IMR-90 (cell line): ENCODE data around the gene KAZN. TPM values are rescaled to one million over a fixed set of nuclear protein-coding genes. Genes with fewer than 3 reads are reported as not detected.

Experiments used
- ATAC-seq: fragments of 200-7000 bp; cut with Tn5 transposase; 2 replicates; pipeline ENCODE4 v1.9.1; 2020; ENCODE audit warnings: low read depth, mild to moderate bottlenecking, moderate library complexity
- BruUV-seq: library from RNA; stranded (reverse); fragments of 400-500 nt; replicated peaks from 2 replicates; lab custom pipeline; 2021; lab: Mats Ljungman, UMichigan
- CTCF ChIA-PET: fragments of 300-600 bp; formaldehyde crosslinking; extraction: SDS; loops from one replicate; lab custom pipeline; 2021; ENCODE audit warnings: antibody characterized with exemption; lab: Yijun Ruan, JAX
- POLR2A ChIA-PET: fragments of 300-600 bp; sonication (Branson Sonifier 250); formaldehyde crosslinking; loops from one replicate; lab custom pipeline; 2022; ENCODE audit warnings: antibody characterized with exemption; ENCODE audit not compliant: unreplicated experiment; lab: Charles Lee
- DNase-seq: peaks from one replicate; pipeline ENCODE4 v3.0.0; 2013
- H2AFZ ChIP-seq: replicated peaks from 2 replicates; pipeline ENCODE3; 2013; ENCODE audit warnings: low read length, mild to moderate bottlenecking; ENCODE audit not compliant: poor library complexity
- H2AK5ac ChIP-seq: 2 replicates; pipeline ENCODE4 v1.6.1; 2013; ENCODE audit warnings: low read depth, low read length, inconsistent platforms
- H2AK9ac ChIP-seq: replicated peaks from 2 replicates; pipeline ENCODE3; 2013; ENCODE audit warnings: mild to moderate bottlenecking, low read depth, low read length, moderate library complexity; ENCODE audit not compliant: poor library complexity
- H2BK120ac ChIP-seq: 2 replicates; pipeline ENCODE4 v1.6.1; 2013; ENCODE audit warnings: low read depth, low read length, inconsistent platforms
- H2BK15ac ChIP-seq: 3 replicates; pipeline ENCODE4 v1.6.1; 2013; ENCODE audit warnings: low read depth, low read length, inconsistent platforms
- H2BK20ac ChIP-seq: 2 replicates; pipeline ENCODE4 v1.6.1; 2013; ENCODE audit warnings: low read depth, mild to moderate bottlenecking, inconsistent platforms, low read length, moderate library complexity
- H2BK5ac ChIP-seq: 2 replicates; pipeline ENCODE4 v1.6.1; 2013; ENCODE audit warnings: mild to moderate bottlenecking, low read depth, low read length, inconsistent platforms; ENCODE audit not compliant: poor library complexity, severe bottlenecking
- H3K14ac ChIP-seq: replicated peaks from 2 replicates; pipeline ENCODE4 v1.6.1; 2013; ENCODE audit warnings: low read depth, low read length, inconsistent platforms
- H3K18ac ChIP-seq: 2 replicates; pipeline ENCODE4 v1.6.1; 2013; ENCODE audit warnings: low read depth, low read length, control low read depth
- H3K23ac ChIP-seq: 2 replicates; pipeline ENCODE4 v1.6.1; 2013; ENCODE audit warnings: low read depth, low read length, inconsistent platforms
- H3K27ac ChIP-seq: 2 replicates; pipeline ENCODE4 v1.5.1; 2013; ENCODE audit warnings: mild to moderate bottlenecking, control low read depth, low read length; ENCODE audit not compliant: insufficient read depth
- H3K27me3 ChIP-seq: 2 replicates; pipeline ENCODE4 v1.6.1; 2013; ENCODE audit warnings: low read length; ENCODE audit not compliant: control insufficient read depth, insufficient read depth
- H3K36me3 ChIP-seq: 2 replicates; pipeline ENCODE4 v1.6.1; 2013; ENCODE audit warnings: low read length, mixed read lengths; ENCODE audit not compliant: control insufficient read depth, insufficient read depth
- H3K4ac ChIP-seq: 2 replicates; pipeline ENCODE4 v1.6.1; 2013; ENCODE audit warnings: low read depth, low read length, inconsistent platforms
- H3K4me1 ChIP-seq: 2 replicates; pipeline ENCODE4 v1.6.1; 2013; ENCODE audit warnings: low read length, mixed read lengths; ENCODE audit not compliant: control insufficient read depth, insufficient read depth
- H3K4me2 ChIP-seq: 2 replicates; pipeline ENCODE4 v1.6.1; 2013; ENCODE audit warnings: low read depth, mild to moderate bottlenecking, control low read depth, low read length, moderate library complexity
- H3K4me3 ChIP-seq: 2 replicates; pipeline ENCODE4 v1.5.1; 2013; ENCODE audit warnings: low read depth, mild to moderate bottlenecking, control low read depth, low read length, moderate library complexity; ENCODE audit not compliant: insufficient read depth
- H3K56ac ChIP-seq: 2 replicates; pipeline ENCODE4 v1.6.1; 2013; ENCODE audit warnings: low read length, inconsistent platforms; ENCODE audit not compliant: insufficient read depth; ENCODE audit errors: extremely low read depth
- H3K79me1 ChIP-seq, 2 experiments: 2 replicates each; pipeline ENCODE4 v1.6.1; 2013; ENCODE audit warnings: low read length in 2 of 2, inconsistent platforms in 1 of 2, low read depth in 1 of 2
- H3K9ac ChIP-seq: 2 replicates; pipeline ENCODE4 v1.6.1; 2013; ENCODE audit warnings: low read depth, low read length, control low read depth
- H3K9me1 ChIP-seq: 2 replicates; pipeline ENCODE4 v1.6.1; 2013; ENCODE audit warnings: low read length, inconsistent platforms; ENCODE audit not compliant: insufficient read depth
- H3K9me3 ChIP-seq: 2 replicates; pipeline ENCODE4 v1.6.1; 2013; ENCODE audit warnings: low read length; ENCODE audit not compliant: control insufficient read depth, insufficient read depth
- H4K20me1 ChIP-seq: 2 replicates; pipeline ENCODE4 v1.6.1; 2013; ENCODE audit warnings: low read length, inconsistent platforms; ENCODE audit not compliant: insufficient read depth
- H4K5ac ChIP-seq: 2 replicates; pipeline ENCODE4 v1.6.1; 2013; ENCODE audit warnings: mild to moderate bottlenecking, low read depth, low read length, control low read depth
- H4K8ac ChIP-seq, 2 experiments: 2 replicates each; pipeline ENCODE4 v1.6.1; 2013; ENCODE audit warnings: low read depth in 2 of 2, low read length in 2 of 2, control low read depth in 1 of 2, inconsistent platforms in 1 of 2
- H4K91ac ChIP-seq: 2 replicates; pipeline ENCODE4 v1.6.1; 2013; ENCODE audit warnings: low read depth, low read length, inconsistent platforms; ENCODE audit not compliant: insufficient read depth
- BHLHE40 ChIP-seq: fragments of 150-350 bp; IDR thresholded peaks from 2 replicates; pipeline ENCODE4 v1.6.1; 2016; ENCODE audit warnings: mild to moderate bottlenecking, low read depth, low read length
- CEBPB ChIP-seq: IDR thresholded peaks from 2 replicates; pipeline ENCODE4 v1.6.1; 2012; ENCODE audit warnings: low read depth, low read length, improper control_type of control experiment
- CHD1 ChIP-seq: IDR thresholded peaks from 2 replicates; pipeline ENCODE4 v1.6.1; 2012; ENCODE audit warnings: low read depth, low read length, improper control_type of control experiment
- FOS ChIP-seq: fragments of 150-350 bp; IDR thresholded peaks from 2 replicates; pipeline ENCODE4 v1.6.1; 2016; ENCODE audit warnings: low read depth, low read length
- MAFK ChIP-seq: IDR thresholded peaks from 2 replicates; pipeline ENCODE4 v1.6.1; 2012; ENCODE audit warnings: low read depth, low read length, improper control_type of control experiment
- MAZ ChIP-seq: IDR thresholded peaks from 2 replicates; pipeline ENCODE4 v1.6.1; 2012; ENCODE audit warnings: low read depth, mild to moderate bottlenecking, low read length, improper control_type of control experiment, moderate library complexity, borderline replicate concordance
- MXI1 ChIP-seq: IDR thresholded peaks from 2 replicates; pipeline ENCODE4 v1.6.1; 2012; ENCODE audit warnings: low read depth, mild to moderate bottlenecking, low read length, moderate library complexity, borderline replicate concordance
- NFE2L2 ChIP-seq: fragments of 150-350 bp; IDR thresholded peaks from 2 replicates; pipeline ENCODE4 v1.6.1; 2016; ENCODE audit warnings: low read depth, mild to moderate bottlenecking, low read length
- POLR2A ChIP-seq: IDR thresholded peaks from 2 replicates; pipeline ENCODE4 v1.6.1; 2012; ENCODE audit warnings: mild to moderate bottlenecking, low read depth, low read length
- RAD21 ChIP-seq: IDR thresholded peaks from 2 replicates; pipeline ENCODE4 v1.6.1; 2012; ENCODE audit warnings: low read length, improper control_type of control experiment
- RCOR1 ChIP-seq: IDR thresholded peaks from 2 replicates; pipeline ENCODE4 v1.6.1; 2012; ENCODE audit warnings: mild to moderate bottlenecking, low read length, improper control_type of control experiment; ENCODE audit not compliant: insufficient replicate concordance
- RFX5 ChIP-seq: IDR thresholded peaks from 2 replicates; pipeline ENCODE4 v1.8.0; 2012; ENCODE audit warnings: low read depth, mild to moderate bottlenecking, low read length, moderate library complexity
- SMC3 ChIP-seq: fragments of 150-350 bp; IDR thresholded peaks from 2 replicates; pipeline ENCODE4 v1.6.1; 2016; ENCODE audit warnings: low read depth, mild to moderate bottlenecking, antibody characterized with exemption, low read length, moderate library complexity
- WGBS, 2 experiments: methylation state at CpG; one replicate each; pipeline versions ENCODE4 v1.1.5 to v1.1.7; 2013; ENCODE audit warnings: missing lambda C conversion rate in 2 of 2; ENCODE audit not compliant: insufficient read length in 1 of 2; ENCODE audit errors: extremely low coverage in 2 of 2; 5-methylcytosine and 5-hydroxymethylcytosine counted together
- dilution Hi-C: fragments of 300-500 bp; cut with HindIII; formaldehyde crosslinking; loops from one replicate; pipeline ENCODE4 v1.14.3; 2018; ENCODE audit warnings: low sequenced_read_pairs; ENCODE audit not compliant: unreplicated experiment
- in situ Hi-C: fragments of 300-500 bp; cut with MboI; formaldehyde crosslinking; loops from 3 replicates; pipeline ENCODE4 v1.14.3; 2019; ENCODE audit warnings: low sequenced_read_pairs, inconsistent platforms, mixed read lengths
- intact Hi-C: fragments of 100-400 bp; cut with micrococcal nuclease; formaldehyde crosslinking; loops from 2 replicates; pipeline ENCODE4 v1.10.0; 2022
- polyA plus RNA-seq, 3 experiments: library from polyadenylated mRNA; depleted of rRNA; stranded (reverse); fragments of >200 nt; gene quantifications; 2 replicates each; pipeline ENCODE4 v1.2.3, GENCODE V29; 2012; ENCODE audit warnings: low replicate concordance in 1 of 3
- total RNA-seq: library from RNA; depleted of rRNA; stranded (reverse); fragments of >200 nt; gene quantifications from 2 replicates; pipeline ENCODE4 v1.2.3, GENCODE V29; 2012
- TF ChIP-seq, protein P1 (sequence below): conservative IDR thresholded peaks from 2 replicates; pipeline ENCODE4 v1.5.1; 2012; ENCODE audit warnings: mild to moderate bottlenecking, low read depth, low read length, improper control_type of control experiment
- TF ChIP-seq, protein P2 (sequence below): fragments of 150-350 bp; IDR thresholded peaks from 2 replicates; pipeline ENCODE4 v1.6.1; 2017; ENCODE audit warnings: mild to moderate bottlenecking, antibody characterized with exemption, low read length, low read depth
- TF ChIP-seq, protein P3 (sequence below): fragments of 150-350 bp; IDR thresholded peaks from 2 replicates; pipeline ENCODE4 v1.6.1; 2016; ENCODE audit warnings: low read depth, mild to moderate bottlenecking, low read length, moderate library complexity, borderline replicate concordance

KAZN gene
- total and polyA plus RNA-seq, 2 of the 4 experiments (the other 2 are of a cell fraction), result 5.2 to 10.5 TPM

DNA sequence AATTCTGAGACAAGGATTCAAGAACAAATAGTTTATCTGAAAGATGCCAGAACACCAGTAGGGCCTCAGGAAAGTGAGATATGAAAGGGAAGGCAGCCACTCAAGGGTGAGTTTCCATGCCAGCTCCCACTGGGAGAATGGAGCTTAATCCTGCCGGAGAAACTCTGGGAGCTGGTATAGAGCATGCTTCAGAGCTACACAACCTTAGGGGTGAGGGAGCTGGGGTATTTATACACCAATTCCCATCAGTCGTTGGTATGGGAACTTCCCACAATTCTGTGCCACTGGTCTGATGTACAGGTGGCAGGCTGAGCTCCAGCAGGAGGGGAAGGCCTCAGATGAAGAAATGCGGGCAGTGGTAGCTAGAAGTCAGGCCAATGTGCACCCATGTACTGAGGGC lies 86.6 kb downstream of the KAZN start:
- H2BK15ac ChIP-seq, result no peak overlapping the region
- no peak overlapping the region for H2BK5ac ChIP-seq
- H4K20me1 ChIP-seq, result no peaks in the 10 kb centered on the region
- DNase-seq, result no peak
- H3K4me2 ChIP-seq, result no peak overlapping the region
- no peak overlapping the region for H3K23ac ChIP-seq
- WGBS, 2 experiments, result 80% methylated on average over 1 of the region's 3 CpGs; no CpG with 5 or more reads in 1 of the 2 experiments
- H3K4me1 ChIP-seq, result no peaks in the 10 kb centered on the region
- no peak overlapping the region for H2AK9ac ChIP-seq
- no peak overlapping the region for H4K8ac ChIP-seq
- ATAC-seq, result no peak
- H2BK20ac ChIP-seq, result no peak overlapping the region
- intact Hi-C loops, result no loop called here
- no peak overlapping the region for H3K27ac ChIP-seq
- no peak overlapping the region for H3K4ac ChIP-seq
- POLR2A ChIA-PET, result no interaction called here
- H3K27me3 ChIP-seq, result no peaks in the 10 kb centered on the region
- no peaks in the 10 kb centered on the region for H3K9me1 ChIP-seq
- H3K56ac ChIP-seq, result no peak overlapping the region
- H3K18ac ChIP-seq, result no peak overlapping the region
- in situ Hi-C loops, result no loop called here
- H3K79me1 ChIP-seq, result no peaks in the 10 kb centered on the region
- CTCF ChIA-PET, result no interaction called here
- BruUV-seq, result no TSS peak
- no peak overlapping the region for H4K5ac ChIP-seq
- H3K36me3 ChIP-seq, result no peaks in the 10 kb centered on the region
- dilution Hi-C loops, result no loop called here
- no peak overlapping the region for H2AFZ ChIP-seq
- no peak overlapping the region for H4K91ac ChIP-seq
- H3K14ac ChIP-seq, result no peak overlapping the region
- peaks cover 10% of the 10 kb centered on the region; the same call in 1 of the 2 replicates for H3K9me3 ChIP-seq
- H2BK120ac ChIP-seq, result no peak overlapping the region
- no peak overlapping the region for H3K9ac ChIP-seq
- H2AK5ac ChIP-seq, result no peak overlapping the region
- TF ChIP-seq CHD1 (no peak), POLR2A (no peak), FOS (no peak), RAD21 (no peak), NFE2L2 (no peak), SMC3 (no peak), BHLHE40 (no peak), RFX5 (no peak), RCOR1 (no peak), MAZ (no peak), MAFK (no peak), MXI1 (no peak), CEBPB (no peak)
- TF ChIP-seq, protein P1, sequence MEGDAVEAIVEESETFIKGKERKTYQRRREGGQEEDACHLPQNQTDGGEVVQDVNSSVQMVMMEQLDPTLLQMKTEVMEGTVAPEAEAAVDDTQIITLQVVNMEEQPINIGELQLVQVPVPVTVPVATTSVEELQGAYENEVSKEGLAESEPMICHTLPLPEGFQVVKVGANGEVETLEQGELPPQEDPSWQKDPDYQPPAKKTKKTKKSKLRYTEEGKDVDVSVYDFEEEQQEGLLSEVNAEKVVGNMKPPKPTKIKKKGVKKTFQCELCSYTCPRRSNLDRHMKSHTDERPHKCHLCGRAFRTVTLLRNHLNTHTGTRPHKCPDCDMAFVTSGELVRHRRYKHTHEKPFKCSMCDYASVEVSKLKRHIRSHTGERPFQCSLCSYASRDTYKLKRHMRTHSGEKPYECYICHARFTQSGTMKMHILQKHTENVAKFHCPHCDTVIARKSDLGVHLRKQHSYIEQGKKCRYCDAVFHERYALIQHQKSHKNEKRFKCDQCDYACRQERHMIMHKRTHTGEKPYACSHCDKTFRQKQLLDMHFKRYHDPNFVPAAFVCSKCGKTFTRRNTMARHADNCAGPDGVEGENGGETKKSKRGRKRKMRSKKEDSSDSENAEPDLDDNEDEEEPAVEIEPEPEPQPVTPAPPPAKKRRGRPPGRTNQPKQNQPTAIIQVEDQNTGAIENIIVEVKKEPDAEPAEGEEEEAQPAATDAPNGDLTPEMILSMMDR, result no peak
- TF ChIP-seq, protein P2, sequence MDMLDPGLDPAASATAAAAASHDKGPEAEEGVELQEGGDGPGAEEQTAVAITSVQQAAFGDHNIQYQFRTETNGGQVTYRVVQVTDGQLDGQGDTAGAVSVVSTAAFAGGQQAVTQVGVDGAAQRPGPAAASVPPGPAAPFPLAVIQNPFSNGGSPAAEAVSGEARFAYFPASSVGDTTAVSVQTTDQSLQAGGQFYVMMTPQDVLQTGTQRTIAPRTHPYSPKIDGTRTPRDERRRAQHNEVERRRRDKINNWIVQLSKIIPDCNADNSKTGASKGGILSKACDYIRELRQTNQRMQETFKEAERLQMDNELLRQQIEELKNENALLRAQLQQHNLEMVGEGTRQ, result no peak
- TF ChIP-seq, protein P3, sequence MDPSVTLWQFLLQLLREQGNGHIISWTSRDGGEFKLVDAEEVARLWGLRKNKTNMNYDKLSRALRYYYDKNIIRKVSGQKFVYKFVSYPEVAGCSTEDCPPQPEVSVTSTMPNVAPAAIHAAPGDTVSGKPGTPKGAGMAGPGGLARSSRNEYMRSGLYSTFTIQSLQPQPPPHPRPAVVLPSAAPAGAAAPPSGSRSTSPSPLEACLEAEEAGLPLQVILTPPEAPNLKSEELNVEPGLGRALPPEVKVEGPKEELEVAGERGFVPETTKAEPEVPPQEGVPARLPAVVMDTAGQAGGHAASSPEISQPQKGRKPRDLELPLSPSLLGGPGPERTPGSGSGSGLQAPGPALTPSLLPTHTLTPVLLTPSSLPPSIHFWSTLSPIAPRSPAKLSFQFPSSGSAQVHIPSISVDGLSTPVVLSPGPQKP, result no peak
- H3K4me3 ChIP-seq, result no peak overlapping the region
